Parathyroid adenoma (tissue), 2 donors: Measurements from ENCODE around the gene MYO16.

ENCODE experiments used
- H2AFZ ChIP-seq: fragments of 300-600 bp; sonication (generic); one replicate; pipeline ENCODE4 v1.7.0; 2017; ENCODE audit warnings: antibody characterized with exemption, mild to moderate bottlenecking
- H3K27ac ChIP-seq: fragments of 300-600 bp; sonication (generic); one replicate; pipeline ENCODE4 v1.7.0; 2017
- H3K27me3 ChIP-seq: fragments of 300-600 bp; sonication (generic); one replicate; pipeline ENCODE4 v1.7.0; 2017; ENCODE audit warnings: low read length; ENCODE audit not compliant: control insufficient read depth, insufficient read depth
- H3K36me3 ChIP-seq: fragments of 300-600 bp; sonication (generic); one replicate; pipeline ENCODE4 v1.7.0; 2017; ENCODE audit warnings: low read length; ENCODE audit not compliant: control insufficient read depth, insufficient read depth
- H3K4me1 ChIP-seq: fragments of 300-600 bp; sonication (generic); one replicate; pipeline ENCODE4 v1.7.0; 2017; ENCODE audit warnings: control low read depth
- H3K4me2 ChIP-seq: fragments of 300-600 bp; sonication (generic); one replicate; pipeline ENCODE4 v1.7.0; 2017; ENCODE audit warnings: low read length
- H3K4me3 ChIP-seq: fragments of 300-600 bp; sonication (generic); one replicate; pipeline ENCODE4 v1.7.0; 2017; ENCODE audit warnings: low read depth, low read length
- H3K79me2 ChIP-seq: fragments of 300-600 bp; sonication (generic); one replicate; pipeline ENCODE4 v1.7.0; 2017; ENCODE audit warnings: control low read depth
- H3K9ac ChIP-seq: fragments of 300-600 bp; sonication (generic); one replicate; pipeline ENCODE4 v1.7.0; 2017; ENCODE audit warnings: mild to moderate bottlenecking
- H3K9me3 ChIP-seq: fragments of 300-600 bp; sonication (generic); one replicate; pipeline ENCODE4 v1.7.0; 2017; ENCODE audit warnings: low read length; ENCODE audit not compliant: control insufficient read depth
- CTCF ChIP-seq: fragments of 300-600 bp; sonication (generic); IDR thresholded peaks from one replicate; pipeline ENCODE4 v1.7.0; 2017; ENCODE audit warnings: antibody characterized with exemption, mild to moderate bottlenecking
- donor health status: primary hyperparathyroidism.

MYO16 gene

GRCh38 chr13:108925070-108925469, 295.7 kb downstream of the MYO16 start:
- H3K79me2 ChIP-seq = no peaks in the 10 kb centered on the region
- no peak for TF ChIP-seq CTCF
- H3K4me3 ChIP-seq = no peak overlapping the region
- no peaks in the 10 kb centered on the region for H3K27me3 ChIP-seq
- H3K4me1 ChIP-seq = no peaks in the 10 kb centered on the region
- no peak overlapping the region for H3K9ac ChIP-seq
- no peak overlapping the region for H3K27ac ChIP-seq
- H3K36me3 ChIP-seq = no peaks in the 10 kb centered on the region
- no peaks in the 10 kb centered on the region for H3K9me3 ChIP-seq
- H3K4me2 ChIP-seq = no peak overlapping the region
- no peak overlapping the region for H2AFZ ChIP-seq

GRCh38 chr13:108926862-108927261, 297.5 kb downstream of the MYO16 start:
- Histone ChIP-seq H3K4me2 (no peak overlapping the region), H3K36me3 (no peaks in the 10 kb centered on the region), H3K79me2 (no peaks in the 10 kb centered on the region), H3K27ac (no peak overlapping the region), H3K4me3 (no peak overlapping the region), H2AFZ (no peak overlapping the region), H3K9ac (no peak overlapping the region), H3K4me1 (no peaks in the 10 kb centered on the region), H3K27me3 (no peaks in the 10 kb centered on the region), H3K9me3 (no peaks in the 10 kb centered on the region)
- no peak for TF ChIP-seq CTCF

- Histone ChIP-seq H3K4me2 (no peak overlapping the region), H3K27ac (no peak overlapping the region), H3K79me2 (no peaks in the 10 kb centered on the region), H3K9me3 (no peaks in the 10 kb centered on the region), H3K9ac (no peak overlapping the region), H3K4me3 (no peak overlapping the region), H3K27me3 (no peaks in the 10 kb centered on the region), H2AFZ (no peak overlapping the region), H3K36me3 (no peaks in the 10 kb centered on the region), H3K4me1 (no peaks in the 10 kb centered on the region)
- no peak for TF ChIP-seq CTCF
Measured at GRCh38 chr13:108927615-108928014, 298.2 kb downstream of the MYO16 start.

GRCh38 chr13:108929532-108930206, 300.3 kb downstream of the MYO16 start:
- H3K9ac ChIP-seq = no peak overlapping the region
- no peaks in the 10 kb centered on the region for H3K79me2 ChIP-seq
- H3K4me3 ChIP-seq = no peak overlapping the region
- no peaks in the 10 kb centered on the region for H3K36me3 ChIP-seq
- no peaks in the 10 kb centered on the region for H3K9me3 ChIP-seq
- no peaks in the 10 kb centered on the region for H3K4me1 ChIP-seq
- no peak for TF ChIP-seq CTCF
- H3K27ac ChIP-seq = no peak overlapping the region
- no peaks in the 10 kb centered on the region for H3K27me3 ChIP-seq
- H2AFZ ChIP-seq = no peak overlapping the region
- H3K4me2 ChIP-seq = no peak overlapping the region

- no peaks in the 10 kb centered on the region for H3K36me3 ChIP-seq
- no peaks in the 10 kb centered on the region for H3K9me3 ChIP-seq
- no peaks in the 10 kb centered on the region for H3K79me2 ChIP-seq
- no peaks in the 10 kb centered on the region for H3K27me3 ChIP-seq
- no peaks in the 10 kb centered on the region for H3K4me1 ChIP-seq
- H3K9ac ChIP-seq = no peak overlapping the region
- no peak overlapping the region for H2AFZ ChIP-seq
- no peak overlapping the region for H3K27ac ChIP-seq
- no peak for TF ChIP-seq CTCF
- H3K4me2 ChIP-seq = no peak overlapping the region
- no peak overlapping the region for H3K4me3 ChIP-seq
Measured at GRCh38 chr13:108932196-108932595, 302.8 kb downstream of the MYO16 start.
